Activated T-helper 2 cell treated with anti-CD3 and anti-CD28 coated beads, Interferon-gamma antibody, Interleukin-2, Interleukin-4, amounts not matched to agents 10 μg/mL and 5 μg/mL and 100 μg/mL, durations not matched to agents 14 hours and 24 hours and 36 hours (primary cell): ENCODE data around the gene APBB2. TPM values are rescaled to one million over a fixed set of nuclear protein-coding genes. Genes with fewer than 3 reads are reported as not detected.

ENCODE experiments used
- DNase-seq: peaks from one replicate; pipeline ENCODE4 v3.0.0; 2021; ENCODE audit warnings: low spot score
- H3K27ac Mint-ChIP-seq: one replicate; pipeline ENCODE4 v1.8.0; 2021; ENCODE audit warnings: mixed read lengths
- H3K27me3 Mint-ChIP-seq: one replicate; pipeline ENCODE4 v1.8.0; 2021; ENCODE audit warnings: low read depth, mixed read lengths
- H3K36me3 Mint-ChIP-seq: one replicate; pipeline ENCODE4 v1.8.0; 2021; ENCODE audit warnings: low read depth, mixed read lengths
- H3K4me1 Mint-ChIP-seq: one replicate; pipeline ENCODE4 v1.8.0; 2021; ENCODE audit warnings: low read depth, mixed read lengths
- H3K4me3 Mint-ChIP-seq: one replicate; pipeline ENCODE4 v1.8.0; 2021; ENCODE audit warnings: low read depth, mild to moderate bottlenecking, moderate library complexity, mixed read lengths
- H3K9me3 Mint-ChIP-seq: one replicate; pipeline ENCODE4 v1.8.0; 2021; ENCODE audit warnings: mixed read lengths
- intact Hi-C: fragments of 100-400 bp; cut with micrococcal nuclease; formaldehyde crosslinking; loops from one replicate; pipeline ENCODE4 v1.15.1; 2023
- total RNA-seq: library from RNA; stranded (reverse); gene quantifications from 2 replicates; pipeline ENCODE4 v1.2.3, GENCODE V29; 2022

Gene APBB2
- total RNA-seq, 1 donor from 2014 or later, result 0.73 TPM

GRCh38 chr4:41132055-41132683 lies 82.2 kb downstream of the APBB2 start:
- Mint-ChIP-seq H3K36me3 (no peaks in the 10 kb centered on the region), H3K27me3 (no peaks in the 10 kb centered on the region), H3K4me3 (no peak overlapping the region), H3K4me1 (no peaks in the 10 kb centered on the region), H3K27ac (no peak overlapping the region), H3K9me3 (no peaks in the 10 kb centered on the region)
- intact Hi-C loops, result no loop called here
- no peak for DNase-seq

- Mint-ChIP-seq H3K9me3 (no peaks in the 10 kb centered on the region), H3K27me3 (no peaks in the 10 kb centered on the region), H3K4me3 (no peak overlapping the region), H3K36me3 (no peaks in the 10 kb centered on the region), H3K27ac (no peak overlapping the region), H3K4me1 (no peaks in the 10 kb centered on the region)
- DNase-seq, result no peak
- intact Hi-C loops, result no loop called here
Measured at GRCh38 chr4:41129936-41130440, 84.4 kb downstream of the APBB2 start.

- H3K9me3 Mint-ChIP-seq, result no peaks in the 10 kb centered on the region
- no peaks in the 10 kb centered on the region for H3K27me3 Mint-ChIP-seq
- H3K36me3 Mint-ChIP-seq, result no peaks in the 10 kb centered on the region
- no peak overlapping the region for H3K27ac Mint-ChIP-seq
- no peaks in the 10 kb centered on the region for H3K4me1 Mint-ChIP-seq
- no peak for DNase-seq
- intact Hi-C loops, result no loop called here
- no peak overlapping the region for H3K4me3 Mint-ChIP-seq
Measured at GRCh38 chr4:41129128-41129754, 85.1 kb downstream of the APBB2 start.

GRCh38 chr4:41125558-41126311 lies 88.6 kb downstream of the APBB2 start:
- intact Hi-C loops, result no loop called here
- H3K27ac Mint-ChIP-seq, result no peak overlapping the region
- no peak overlapping the region for H3K4me3 Mint-ChIP-seq
- H3K9me3 Mint-ChIP-seq, result no peaks in the 10 kb centered on the region
- H3K36me3 Mint-ChIP-seq, result no peaks in the 10 kb centered on the region
- no peak for DNase-seq
- H3K4me1 Mint-ChIP-seq, result no peaks in the 10 kb centered on the region
- no peaks in the 10 kb centered on the region for H3K27me3 Mint-ChIP-seq

GRCh38 chr4:41124916-41125548 lies 89.3 kb downstream of the APBB2 start:
- DNase-seq, result no peak
- intact Hi-C loops, result no loop called here
- no peak overlapping the region for H3K27ac Mint-ChIP-seq
- no peaks in the 10 kb centered on the region for H3K4me1 Mint-ChIP-seq
- no peaks in the 10 kb centered on the region for H3K36me3 Mint-ChIP-seq
- no peaks in the 10 kb centered on the region for H3K9me3 Mint-ChIP-seq
- no peak overlapping the region for H3K4me3 Mint-ChIP-seq
- no peaks in the 10 kb centered on the region for H3K27me3 Mint-ChIP-seq

GRCh38 chr4:41122775-41123174 lies 91.6 kb downstream of the APBB2 start:
- intact Hi-C loops, result no loop called here
- H3K36me3 Mint-ChIP-seq, result no peaks in the 10 kb centered on the region
- H3K27me3 Mint-ChIP-seq, result no peaks in the 10 kb centered on the region
- H3K9me3 Mint-ChIP-seq, result no peaks in the 10 kb centered on the region
- no peaks in the 10 kb centered on the region for H3K4me1 Mint-ChIP-seq
- H3K4me3 Mint-ChIP-seq, result no peak overlapping the region
- H3K27ac Mint-ChIP-seq, result no peak overlapping the region
- DNase-seq, result no peak

GRCh38 chr4:41122309-41122708 lies 92.0 kb downstream of the APBB2 start:
- no peak overlapping the region for H3K4me3 Mint-ChIP-seq
- no peaks in the 10 kb centered on the region for H3K27me3 Mint-ChIP-seq
- intact Hi-C loops, result no loop called here
- no peaks in the 10 kb centered on the region for H3K36me3 Mint-ChIP-seq
- H3K27ac Mint-ChIP-seq, result no peak overlapping the region
- no peak for DNase-seq
- no peaks in the 10 kb centered on the region for H3K4me1 Mint-ChIP-seq
- no peaks in the 10 kb centered on the region for H3K9me3 Mint-ChIP-seq

- no peaks in the 10 kb centered on the region for H3K36me3 Mint-ChIP-seq
- intact Hi-C loops, result no loop called here
- no peaks in the 10 kb centered on the region for H3K4me1 Mint-ChIP-seq
- no peak for DNase-seq
- no peak overlapping the region for H3K27ac Mint-ChIP-seq
- no peak overlapping the region for H3K4me3 Mint-ChIP-seq
- H3K27me3 Mint-ChIP-seq, result no peaks in the 10 kb centered on the region
- no peaks in the 10 kb centered on the region for H3K9me3 Mint-ChIP-seq
Measured at GRCh38 chr4:41121906-41122305, 92.4 kb downstream of the APBB2 start.

- Mint-ChIP-seq H3K4me1 (no peaks in the 10 kb centered on the region), H3K27me3 (no peaks in the 10 kb centered on the region), H3K36me3 (no peaks in the 10 kb centered on the region), H3K9me3 (no peaks in the 10 kb centered on the region), H3K4me3 (no peak overlapping the region), H3K27ac (no peak overlapping the region)
- DNase-seq, result no peak
- intact Hi-C loops, result no loop called here
Measured at GRCh38 chr4:41120297-41121217, 93.8 kb downstream of the APBB2 start.

- intact Hi-C loops, result no loop called here
- no peaks in the 10 kb centered on the region for H3K9me3 Mint-ChIP-seq
- H3K27me3 Mint-ChIP-seq, result no peaks in the 10 kb centered on the region
- H3K36me3 Mint-ChIP-seq, result no peaks in the 10 kb centered on the region
- no peak overlapping the region for H3K4me3 Mint-ChIP-seq
- no peaks in the 10 kb centered on the region for H3K4me1 Mint-ChIP-seq
- H3K27ac Mint-ChIP-seq, result no peak overlapping the region
- DNase-seq, result no peak
Measured at GRCh38 chr4:41119867-41120295, 94.5 kb downstream of the APBB2 start.

GRCh38 chr4:41111791-41112190 lies 102.6 kb downstream of the APBB2 start:
- intact Hi-C loops, result no loop called here
- Mint-ChIP-seq H3K4me1 (no peaks in the 10 kb centered on the region), H3K27me3 (no peaks in the 10 kb centered on the region), H3K27ac (no peak overlapping the region), H3K36me3 (no peaks in the 10 kb centered on the region), H3K4me3 (no peak overlapping the region), H3K9me3 (no peaks in the 10 kb centered on the region)
- DNase-seq, result no peak

- Mint-ChIP-seq H3K9me3 (no peaks in the 10 kb centered on the region), H3K4me1 (no peaks in the 10 kb centered on the region), H3K27me3 (no peaks in the 10 kb centered on the region), H3K4me3 (no peak overlapping the region), H3K36me3 (no peaks in the 10 kb centered on the region), H3K27ac (no peak overlapping the region)
- intact Hi-C loops, result no loop called here
- no peak for DNase-seq
Measured at GRCh38 chr4:41110050-41110449, 104.3 kb downstream of the APBB2 start.
